Astrocyte (in vitro differentiated cells and primary cell): ENCODE measurements around the gene SCML2.

Experiments used
- EZH2 ChIP-seq: IDR thresholded peaks from 2 replicates; pipeline ENCODE4 v1.6.1; 2012; ENCODE audit warnings: mild to moderate bottlenecking, low read length, inconsistent platforms; ENCODE audit not compliant: insufficient read depth
- TF ChIP-seq, protein P1 (sequence below): IDR thresholded peaks from 2 replicates; pipeline ENCODE4 v1.5.1; 2011; ENCODE audit warnings: low read depth, mild to moderate bottlenecking, inconsistent platforms, low read length, moderate library complexity; ENCODE audit not compliant: insufficient read depth

DNA sequence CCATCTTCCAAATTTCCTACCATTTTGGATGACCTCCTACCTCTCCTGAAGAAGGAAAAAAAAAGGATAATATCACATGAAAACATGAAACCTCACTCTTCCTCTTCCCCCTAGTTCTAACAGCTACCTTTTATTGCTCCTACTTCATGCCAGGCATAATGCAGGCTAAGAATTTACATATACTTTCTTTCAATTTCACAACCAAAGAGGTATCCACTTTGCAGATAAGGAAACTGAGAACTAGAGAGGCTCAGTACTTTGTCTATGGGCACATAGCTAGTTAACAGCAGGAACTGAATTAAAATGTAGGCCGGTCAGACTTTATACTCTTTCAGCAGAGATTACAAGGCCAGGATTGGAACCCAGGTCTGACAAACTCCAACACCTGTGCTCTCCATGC lies 99.4 kb downstream of the SCML2 start:
- TF ChIP-seq, protein P1, sequence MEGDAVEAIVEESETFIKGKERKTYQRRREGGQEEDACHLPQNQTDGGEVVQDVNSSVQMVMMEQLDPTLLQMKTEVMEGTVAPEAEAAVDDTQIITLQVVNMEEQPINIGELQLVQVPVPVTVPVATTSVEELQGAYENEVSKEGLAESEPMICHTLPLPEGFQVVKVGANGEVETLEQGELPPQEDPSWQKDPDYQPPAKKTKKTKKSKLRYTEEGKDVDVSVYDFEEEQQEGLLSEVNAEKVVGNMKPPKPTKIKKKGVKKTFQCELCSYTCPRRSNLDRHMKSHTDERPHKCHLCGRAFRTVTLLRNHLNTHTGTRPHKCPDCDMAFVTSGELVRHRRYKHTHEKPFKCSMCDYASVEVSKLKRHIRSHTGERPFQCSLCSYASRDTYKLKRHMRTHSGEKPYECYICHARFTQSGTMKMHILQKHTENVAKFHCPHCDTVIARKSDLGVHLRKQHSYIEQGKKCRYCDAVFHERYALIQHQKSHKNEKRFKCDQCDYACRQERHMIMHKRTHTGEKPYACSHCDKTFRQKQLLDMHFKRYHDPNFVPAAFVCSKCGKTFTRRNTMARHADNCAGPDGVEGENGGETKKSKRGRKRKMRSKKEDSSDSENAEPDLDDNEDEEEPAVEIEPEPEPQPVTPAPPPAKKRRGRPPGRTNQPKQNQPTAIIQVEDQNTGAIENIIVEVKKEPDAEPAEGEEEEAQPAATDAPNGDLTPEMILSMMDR = no peak
- TF ChIP-seq EZH2 = no peak
